ENCODE data around the gene LRRC23. TPM values are rescaled to one million over a fixed set of nuclear protein-coding genes. Genes with fewer than 3 reads are reported as not detected.

The LRRC23 gene
- total and polyA plus RNA-seq, 2 of the 4 experiments (the other 2 are of a cell fraction) = 11.1 to 11.4 TPM

DNA sequence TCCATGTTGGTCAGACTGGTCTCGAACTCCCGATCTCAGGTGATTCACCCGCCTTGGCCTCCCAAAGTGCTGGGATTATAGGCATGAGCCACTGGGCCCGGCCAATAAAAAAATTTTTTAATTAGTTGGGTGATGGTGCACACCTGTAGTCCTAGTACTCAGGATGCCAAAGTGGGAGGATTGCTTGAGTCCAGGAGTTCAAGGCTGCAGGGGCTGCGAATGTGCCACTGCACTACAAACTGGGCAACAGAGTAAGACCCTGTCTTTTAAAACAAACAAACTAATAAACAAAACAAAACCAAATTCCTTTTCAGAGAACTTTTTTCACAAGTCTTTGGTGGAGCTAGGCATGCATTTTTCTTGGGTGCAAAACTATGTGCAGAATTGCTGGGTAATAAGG lies 21.4 kb upstream of the LRRC23 start:
- H2BK15ac ChIP-seq (ENCODE audit: low read depth, low read length) = no peak overlapping the region
- DNase-seq (no peak), ATAC-seq (ENCODE audit: low read depth) (no peak)
- no peak overlapping the region for H3K9ac ChIP-seq (ENCODE audit: low read depth, low read length)
- no peaks in the 10 kb centered on the region for H3K9me3 ChIP-seq (ENCODE audit: control insufficient read depth, insufficient read depth, low read length)
- TF ChIP-seq SMC3 (IDR thresholded peaks at IDR 0.05; ENCODE audit: low read depth, low read length) (no peak), RAD21 (IDR thresholded peaks at IDR 0.05; ENCODE audit: low read length) (no peak), USF2 (IDR thresholded peaks at IDR 0.05; ENCODE audit: low read depth, low read length) (no peak), CEBPB (IDR thresholded peaks at IDR 0.05; ENCODE audit: low read depth, low read length) (no peak), CTCF (conservative IDR thresholded peaks at IDR 0.05; ENCODE audit: low read depth, low read length) (no peak), RCOR1 (IDR thresholded peaks at IDR 0.05; ENCODE audit: insufficient replicate concordance, low read length) (no peak), NFE2L2 (IDR thresholded peaks at IDR 0.05; ENCODE audit: low read depth, low read length) (no peak), MXI1 (IDR thresholded peaks at IDR 0.05; ENCODE audit: borderline replicate concordance, low read depth, low read length) (no peak), RFX5 (IDR thresholded peaks at IDR 0.05; ENCODE audit: low read depth, low read length) (no peak), CHD1 (IDR thresholded peaks at IDR 0.05; ENCODE audit: low read depth, low read length) (no peak), MAFK (IDR thresholded peaks at IDR 0.05; ENCODE audit: low read depth, low read length) (no peak), POLR2A (IDR thresholded peaks at IDR 0.05; ENCODE audit: low read depth, low read length) (no peak), MAZ (IDR thresholded peaks at IDR 0.05; ENCODE audit: borderline replicate concordance, low read depth, low read length) (no peak), FOS (IDR thresholded peaks at IDR 0.05; ENCODE audit: low read depth, low read length) (no peak), BHLHE40 (IDR thresholded peaks at IDR 0.05; ENCODE audit: low read depth, low read length) (no peak)
- TF ChIP-seq, protein P1, sequence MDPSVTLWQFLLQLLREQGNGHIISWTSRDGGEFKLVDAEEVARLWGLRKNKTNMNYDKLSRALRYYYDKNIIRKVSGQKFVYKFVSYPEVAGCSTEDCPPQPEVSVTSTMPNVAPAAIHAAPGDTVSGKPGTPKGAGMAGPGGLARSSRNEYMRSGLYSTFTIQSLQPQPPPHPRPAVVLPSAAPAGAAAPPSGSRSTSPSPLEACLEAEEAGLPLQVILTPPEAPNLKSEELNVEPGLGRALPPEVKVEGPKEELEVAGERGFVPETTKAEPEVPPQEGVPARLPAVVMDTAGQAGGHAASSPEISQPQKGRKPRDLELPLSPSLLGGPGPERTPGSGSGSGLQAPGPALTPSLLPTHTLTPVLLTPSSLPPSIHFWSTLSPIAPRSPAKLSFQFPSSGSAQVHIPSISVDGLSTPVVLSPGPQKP (IDR thresholded peaks at IDR 0.05; ENCODE audit: borderline replicate concordance, low read depth, low read length) = no peak
- no peak overlapping the region for H2BK120ac ChIP-seq (ENCODE audit: low read depth, low read length)
- no peak overlapping the region for H2BK5ac ChIP-seq (ENCODE audit: low read depth, low read length, poor library complexity, severe bottlenecking)
- H3K4me3 ChIP-seq (ENCODE audit: insufficient read depth, low read depth, low read length) = no peak overlapping the region
- H3K23ac ChIP-seq (ENCODE audit: low read depth, low read length) = no peak overlapping the region
- peaks cover 17% of the 10 kb centered on the region for H3K36me3 ChIP-seq (ENCODE audit: control insufficient read depth, insufficient read depth, low read length)
- H3K27me3 ChIP-seq (ENCODE audit: control insufficient read depth, insufficient read depth, low read length) = no peaks in the 10 kb centered on the region
- H3K4me2 ChIP-seq (ENCODE audit: low read depth, low read length) = no peak overlapping the region
- no peak overlapping the region for H2AFZ ChIP-seq (replicated peaks; ENCODE audit: low read length, poor library complexity)
- BruUV-seq (replicated peaks) = no TSS peak
- dilution Hi-C loops (cut with HindIII; ENCODE audit: low sequenced_read_pairs, unreplicated experiment) (no loop called here), intact Hi-C loops (cut with micrococcal nuclease) (no loop called here), in situ Hi-C loops (cut with MboI; ENCODE audit: low sequenced_read_pairs) (no loop called here)
- H4K5ac ChIP-seq (ENCODE audit: low read depth, low read length) = no peak overlapping the region
- no peaks in the 10 kb centered on the region for H3K4me1 ChIP-seq (ENCODE audit: control insufficient read depth, insufficient read depth, low read length)
- no peak overlapping the region for H4K8ac ChIP-seq (ENCODE audit: low read depth in 2 of 2, low read length in 2 of 2)
- no peak overlapping the region for H2AK9ac ChIP-seq (replicated peaks; ENCODE audit: low read depth, low read length, poor library complexity)
- CTCF ChIA-PET = no interaction called here
- peaks cover 3 to 4% of the 10 kb centered on the region in 2 experiments; a peak in 2 of 4 replicates for H3K79me1 ChIP-seq (ENCODE audit: low read depth in 1 of 2, low read length in 2 of 2)
- H4K91ac ChIP-seq (ENCODE audit: insufficient read depth, low read depth, low read length) = no peak overlapping the region
- H4K20me1 ChIP-seq (ENCODE audit: insufficient read depth, low read length) = no peaks in the 10 kb centered on the region
- 0 out of 2 replicates have a peak, but pooled peaks cover 6% of the 10 kb centered on the region for H3K9me1 ChIP-seq (ENCODE audit: insufficient read depth, low read length)
- no peak overlapping the region for H3K4ac ChIP-seq (ENCODE audit: low read depth, low read length)
- no peak overlapping the region for H3K14ac ChIP-seq (replicated peaks; ENCODE audit: low read depth, low read length)
- H2AK5ac ChIP-seq (ENCODE audit: low read depth, low read length) = no peak overlapping the region
- no peak overlapping the region for H3K56ac ChIP-seq (ENCODE audit: extremely low read depth, insufficient read depth, low read length)
- POLR2A ChIA-PET (ENCODE audit: unreplicated experiment) = no interaction called here
- H3K18ac ChIP-seq (ENCODE audit: low read depth, low read length) = no peak overlapping the region
- WGBS, 2 experiments (ENCODE audit: extremely low coverage in 2 of 2, insufficient read length in 1 of 2) = 100% methylated on average over 3 of the region's 5 CpGs; no CpG with 5 or more reads in 1 of the 2 experiments
- H3K27ac ChIP-seq (ENCODE audit: insufficient read depth, low read length) = no peak overlapping the region
- no peak overlapping the region for H2BK20ac ChIP-seq (ENCODE audit: low read depth, low read length)
